Hematopoietic multipotent progenitor cell treated with erythropoietin and hydrocortisone succinate and interleukin-3 and kit ligand, for 4 days (in vitro differentiated cells): Measurements from ENCODE around the gene DNAH7.
A peak's percentile ranks its signal among the peaks of the same experiment; 100 is the strongest.

Source experiments
- DNase-seq: peaks from one replicate; pipeline ENCODE4 v3.0.0-alpha.2; 2015

The DNAH7 gene

DNA sequence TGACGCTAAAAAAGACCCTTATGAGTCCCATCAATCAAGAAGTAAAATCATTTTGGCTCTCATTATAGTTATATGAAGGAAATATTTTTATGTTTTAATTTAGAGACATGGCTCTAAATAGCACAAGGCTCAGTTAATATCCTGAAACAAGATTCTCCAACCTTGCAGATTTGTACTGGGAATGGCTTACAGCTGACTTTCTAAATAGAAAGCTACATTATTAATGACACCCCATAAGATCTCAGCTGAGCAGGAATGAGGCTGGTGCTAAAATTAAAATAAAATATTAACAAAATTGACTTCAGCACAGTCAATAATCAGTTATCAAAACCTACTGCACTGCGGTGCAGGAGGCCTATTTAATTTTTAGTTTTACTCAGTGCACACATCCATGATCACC, 274.8 kb downstream of the DNAH7 start:
- no peak for DNase-seq

DNA sequence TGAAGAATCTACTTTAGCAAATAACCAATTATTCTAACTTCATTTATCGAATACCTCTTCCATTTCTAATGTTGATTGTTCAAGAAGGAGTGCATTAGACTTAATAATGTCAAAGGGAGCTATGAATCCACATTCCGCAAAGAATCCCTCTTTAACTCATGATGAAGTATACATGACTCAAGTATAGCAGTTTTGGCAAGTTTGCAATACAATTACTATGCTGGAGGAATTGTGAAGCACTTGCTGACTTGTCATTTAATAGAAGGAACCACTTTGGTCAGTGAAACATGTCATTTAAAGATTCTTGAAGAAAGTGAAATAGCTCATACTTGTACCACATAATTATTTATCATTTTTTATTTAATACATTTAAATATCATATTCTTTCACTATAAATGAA, 286.5 kb downstream of the DNAH7 start:
- no peak for DNase-seq

DNA sequence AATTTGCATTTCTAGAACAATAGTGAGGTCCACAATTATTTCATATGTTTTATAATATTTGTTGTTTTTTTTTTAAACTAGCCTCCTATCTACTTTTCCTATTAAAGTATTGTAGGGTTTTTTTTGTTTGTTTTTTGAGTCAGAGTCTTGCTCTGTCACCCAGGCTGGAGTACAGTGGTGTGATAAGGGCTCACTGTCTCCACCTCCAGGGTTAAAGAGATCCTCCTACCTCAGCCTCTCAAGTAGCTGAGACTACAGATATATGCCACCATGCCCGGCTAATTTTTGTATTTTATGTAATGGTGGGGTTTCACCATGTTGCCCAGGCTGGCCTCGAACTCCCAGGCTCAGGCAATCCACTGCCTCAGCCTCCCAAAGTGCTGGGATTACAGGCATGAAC, 289.1 kb downstream of the DNAH7 start:
- DNase-seq: peak; percentile 34

DNA sequence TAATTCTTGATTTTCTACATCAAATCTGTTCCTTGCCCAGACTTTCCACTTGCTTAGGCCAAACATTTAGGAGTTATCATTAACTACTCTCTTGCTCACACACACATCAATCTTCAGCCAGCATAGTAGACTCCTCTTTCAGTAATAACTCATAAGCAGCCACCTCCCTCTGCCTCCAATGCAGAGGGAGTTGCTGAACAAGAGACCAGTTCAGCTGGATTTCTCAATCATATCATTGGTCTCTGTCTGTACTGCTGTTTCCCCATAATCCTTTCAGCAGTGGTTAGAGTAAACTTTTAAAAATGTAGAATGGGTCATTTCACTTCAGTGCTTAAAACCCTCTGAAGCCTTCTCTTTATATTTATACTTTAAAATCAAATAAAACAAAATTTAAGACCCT, 298.7 kb downstream of the DNAH7 start:
- DNase-seq: no peak

DNA sequence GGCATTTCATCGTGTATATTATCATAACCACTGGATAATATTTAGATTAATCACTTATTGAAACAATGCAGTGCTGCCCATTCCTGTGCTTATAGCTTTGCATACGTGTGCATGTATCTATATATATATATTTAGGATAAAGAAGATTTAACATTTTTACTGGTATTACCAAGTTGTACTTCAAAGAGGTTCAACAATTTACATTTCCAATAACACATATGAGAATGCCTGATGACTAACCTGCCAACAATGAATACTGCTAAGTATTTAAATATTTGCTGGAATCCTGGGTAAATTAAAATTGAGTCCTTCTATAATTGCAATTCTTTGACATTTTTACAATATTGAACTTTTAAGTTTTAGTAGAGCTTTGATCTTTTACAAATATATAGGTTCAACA, 300.2 kb downstream of the DNAH7 start:
- no peak for DNase-seq

DNA sequence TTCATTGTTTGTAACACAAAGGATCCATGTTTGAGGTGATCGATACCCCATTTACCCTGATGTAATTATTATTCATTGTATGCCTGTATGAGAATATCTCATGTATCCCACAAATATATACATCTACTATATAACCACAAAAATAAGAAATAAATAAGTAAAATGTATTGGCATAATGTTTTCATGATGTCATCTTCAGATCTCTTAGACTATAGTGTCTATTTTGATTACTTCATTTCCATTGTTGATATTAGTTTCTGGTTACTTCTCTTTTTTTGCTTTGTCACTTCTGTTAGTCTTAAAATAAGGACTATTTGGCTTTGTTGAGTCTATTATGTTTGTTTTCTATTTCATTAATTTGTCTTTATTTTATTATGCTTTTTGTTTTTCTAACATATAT, 301.9 kb downstream of the DNAH7 start:
- no peak for DNase-seq

DNA sequence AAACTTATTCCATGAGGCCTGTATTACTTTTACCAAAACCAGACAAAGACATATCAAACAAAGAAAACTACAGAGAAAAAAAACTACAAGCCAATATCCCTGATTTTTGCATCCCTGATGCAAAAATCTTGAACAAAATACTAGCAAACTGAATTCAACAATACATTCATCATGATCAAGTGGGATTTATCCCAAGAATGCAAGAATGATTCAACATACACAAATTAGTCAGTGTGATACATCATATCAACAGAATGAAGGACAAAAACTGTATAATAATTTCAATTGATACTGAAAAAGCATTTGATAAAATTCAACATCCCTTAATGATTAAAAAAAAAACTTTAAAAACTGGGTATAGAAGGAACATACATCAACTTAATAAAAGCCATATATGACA, 304.8 kb downstream of the DNAH7 start:
- no peak for DNase-seq

DNA sequence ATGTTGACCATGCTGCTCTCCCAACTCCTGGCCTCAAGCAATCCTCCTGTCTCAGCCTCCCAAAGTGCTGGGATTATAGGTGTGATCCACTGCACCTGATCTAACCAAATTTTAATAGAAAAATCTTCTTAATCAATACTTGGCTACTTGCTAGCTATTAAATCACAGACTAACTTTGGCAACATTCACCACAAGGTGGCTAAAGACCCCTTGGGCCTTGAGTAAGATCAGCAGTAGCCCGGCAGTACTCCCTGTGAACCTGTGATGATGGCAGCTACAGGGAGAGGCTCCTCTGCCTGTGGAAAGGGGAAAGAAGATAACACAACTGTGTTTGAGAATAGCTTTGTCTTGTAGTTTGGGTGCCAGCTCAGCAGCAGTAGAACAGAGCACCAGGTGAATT, 308.8 kb downstream of the DNAH7 start:
- DNase-seq: no peak

DNA sequence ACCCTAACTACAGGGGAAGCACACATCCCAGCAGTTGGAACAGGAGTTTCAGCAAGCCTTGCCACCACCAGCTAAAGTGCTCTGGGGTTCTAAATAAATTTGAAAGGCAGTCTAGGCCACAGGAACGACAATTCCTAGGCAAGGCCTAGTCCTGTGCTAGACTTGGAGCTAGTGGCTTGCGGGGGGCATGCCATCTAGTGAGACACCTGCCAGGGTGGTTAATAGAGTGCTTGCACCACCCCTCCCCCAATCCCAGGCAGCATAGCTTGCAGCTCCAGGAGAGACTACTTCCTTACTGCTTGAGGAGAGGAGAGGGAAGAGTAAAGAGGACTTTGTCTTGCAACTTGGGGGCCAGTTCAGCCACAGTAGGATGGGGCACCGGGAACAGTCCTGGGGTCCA, 309.8 kb downstream of the DNAH7 start:
- no peak for DNase-seq

DNA sequence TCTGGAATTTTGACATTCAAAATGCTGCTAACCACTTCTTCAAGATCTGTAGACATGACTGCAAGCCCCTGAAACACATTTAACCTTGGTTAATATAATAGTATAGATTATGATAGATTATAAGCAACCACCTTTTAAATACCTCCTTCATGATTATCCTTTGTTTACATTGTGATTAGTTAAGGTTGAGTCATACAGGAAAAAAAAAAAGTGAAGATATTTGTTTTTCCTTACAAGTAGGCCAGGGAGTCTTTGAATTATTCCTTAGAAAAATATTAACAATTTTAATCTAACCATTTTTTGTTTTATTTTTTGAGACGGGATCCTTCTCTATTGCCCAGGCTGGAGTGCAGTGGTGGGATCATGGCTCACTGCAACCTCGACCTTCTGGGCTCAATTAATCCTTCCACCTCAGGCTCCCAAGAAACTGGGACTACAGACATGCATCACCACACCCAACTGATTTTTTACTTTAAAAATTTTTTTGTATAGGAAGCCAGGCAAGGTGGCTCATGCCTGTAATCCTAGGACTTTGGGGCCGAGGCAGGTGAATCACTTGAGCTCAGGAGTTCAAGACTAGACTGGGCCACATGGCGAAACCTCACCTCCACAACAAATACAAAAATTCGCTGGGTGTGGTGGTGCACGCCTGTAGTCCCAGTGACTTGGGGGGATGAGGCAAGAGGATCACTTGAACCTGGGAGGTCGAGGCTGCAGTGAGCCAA, 312.3 kb downstream of the DNAH7 start:
- DNase-seq: no peak

DNA sequence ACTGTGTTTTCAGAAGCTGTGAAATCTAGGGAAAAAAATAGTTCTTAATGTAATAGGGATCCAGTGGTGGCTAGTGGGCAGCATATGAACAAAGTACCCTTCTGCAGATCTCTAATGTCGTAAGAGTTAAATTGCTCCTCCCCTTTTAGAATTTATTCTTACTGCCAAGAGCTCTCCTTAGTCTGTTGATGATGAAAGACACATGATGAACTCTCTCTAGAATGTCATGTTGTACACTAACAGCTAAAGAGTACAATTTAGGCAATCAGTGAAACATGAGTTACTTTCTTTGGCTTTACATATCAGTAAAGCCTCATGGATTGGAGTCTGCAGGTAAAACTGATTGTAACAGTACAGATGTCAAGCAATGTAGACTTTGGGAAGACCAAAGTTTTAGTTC, 327.4 kb downstream of the DNAH7 start:
- DNase-seq: no peak

DNA sequence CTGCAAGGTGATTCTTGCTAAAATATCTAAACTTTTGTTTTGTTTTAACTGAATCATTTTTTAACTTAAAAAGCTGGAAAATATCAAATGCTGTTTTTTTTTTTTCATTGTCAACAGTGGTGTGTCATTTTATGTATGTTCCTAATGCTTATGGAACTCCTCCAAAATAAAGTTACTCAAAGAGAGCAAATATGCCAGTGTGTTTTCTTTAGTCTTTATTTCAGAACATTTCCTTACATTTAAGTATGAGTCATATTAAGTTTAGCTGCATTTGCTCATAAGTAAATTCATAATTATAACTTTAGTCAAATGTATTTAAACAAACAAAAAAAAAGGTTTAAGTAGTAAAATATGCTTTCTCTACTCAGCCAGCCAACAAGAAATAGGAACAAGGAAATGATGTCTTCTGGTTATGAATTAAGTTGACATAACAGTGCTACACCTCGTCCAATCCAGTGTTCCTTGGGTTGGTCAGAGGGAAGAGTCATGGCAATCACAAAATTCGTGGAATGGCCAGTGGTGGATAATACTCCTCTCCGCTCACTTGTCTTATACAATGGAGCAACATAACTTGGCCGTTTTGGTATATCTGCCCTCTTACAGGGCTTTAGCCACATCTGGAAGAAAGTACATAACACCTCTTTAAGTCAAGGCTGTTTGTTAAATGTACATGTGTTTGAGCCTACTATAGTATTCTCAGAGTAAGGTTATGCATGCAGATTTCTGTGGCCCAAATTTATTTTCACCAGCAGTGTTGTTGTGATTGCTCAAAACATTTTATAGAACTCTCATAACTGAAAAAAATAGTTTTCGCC, 330.9 kb downstream of the DNAH7 start:
- no peak for DNase-seq

DNA sequence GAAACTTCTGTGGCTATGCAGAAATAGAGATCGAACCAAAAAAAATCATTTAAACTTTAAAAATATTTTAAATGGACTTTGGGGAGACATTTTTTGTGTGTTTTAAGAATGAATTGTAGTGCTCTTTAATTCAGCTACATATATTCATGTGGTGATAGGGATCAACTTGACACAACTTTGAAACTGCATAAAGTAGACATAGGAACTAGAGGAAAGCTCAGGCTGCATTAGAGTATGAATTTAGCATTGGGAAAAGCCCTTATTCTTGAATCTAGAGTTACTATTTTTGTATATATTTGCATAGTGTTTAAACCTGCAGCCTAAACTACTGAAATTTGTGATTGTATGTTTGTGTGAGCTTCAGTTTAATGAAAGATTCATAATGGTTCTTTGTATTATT, 333.3 kb downstream of the DNAH7 start:
- DNase-seq: no peak

DNA sequence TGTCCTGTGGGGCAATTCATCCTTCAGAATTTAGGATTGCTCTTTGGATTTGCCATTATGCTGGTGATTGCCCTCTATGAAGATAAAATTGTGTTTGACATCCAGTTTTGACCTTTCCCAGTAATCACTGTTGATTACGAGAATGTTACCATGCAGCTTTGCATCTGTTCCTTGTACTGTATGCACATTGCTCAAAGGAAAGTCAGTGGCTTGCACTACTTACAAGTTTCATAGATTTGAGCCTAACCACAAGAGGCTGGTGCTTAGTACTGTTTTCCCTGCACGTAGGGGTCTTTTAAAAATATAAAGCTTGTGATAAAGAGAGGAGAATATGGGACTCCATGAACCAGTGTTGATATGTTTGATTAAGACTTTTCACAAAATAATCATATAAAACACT, 333.7 kb downstream of the DNAH7 start:
- DNase-seq: no peak

DNA sequence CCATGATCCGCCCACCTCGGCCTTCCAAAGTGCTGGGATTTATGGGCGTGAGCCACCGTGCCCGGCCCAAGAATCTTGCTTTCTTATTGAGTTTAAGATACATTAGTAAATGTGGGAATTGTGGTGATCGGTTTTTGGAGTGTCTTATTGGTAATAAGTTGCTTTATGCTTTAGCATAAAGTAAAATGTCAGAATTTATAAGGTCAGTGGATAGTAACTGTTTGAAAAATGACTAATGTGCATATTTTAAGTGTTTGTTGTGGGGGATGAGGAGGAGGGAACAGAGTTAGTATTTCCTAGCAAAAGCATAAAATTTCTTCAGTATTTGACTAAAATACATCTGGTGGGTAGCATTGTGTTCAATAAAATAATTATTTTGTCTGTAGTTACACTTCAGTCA, 334.2 kb downstream of the DNAH7 start:
- no peak for DNase-seq

DNA sequence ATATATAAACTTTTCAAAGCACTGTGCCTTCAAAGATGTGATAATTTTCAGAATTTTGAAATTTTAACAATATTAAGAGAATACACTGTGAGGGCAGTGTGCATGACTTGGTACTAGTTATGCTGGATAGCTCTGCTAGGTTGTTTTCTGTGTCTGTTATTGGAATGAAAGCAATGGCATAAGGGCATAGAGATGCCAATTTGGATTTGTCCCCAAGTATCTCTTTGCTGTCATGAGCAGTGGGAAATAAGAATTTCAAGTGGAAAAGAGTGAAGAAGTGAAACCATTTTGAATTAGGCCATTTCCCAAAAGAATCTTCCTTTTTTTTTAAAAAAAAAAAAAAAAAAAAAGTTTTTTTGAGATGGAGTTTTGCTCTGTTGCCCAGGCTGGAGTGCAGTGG, 334.8 kb downstream of the DNAH7 start:
- no peak for DNase-seq

DNA sequence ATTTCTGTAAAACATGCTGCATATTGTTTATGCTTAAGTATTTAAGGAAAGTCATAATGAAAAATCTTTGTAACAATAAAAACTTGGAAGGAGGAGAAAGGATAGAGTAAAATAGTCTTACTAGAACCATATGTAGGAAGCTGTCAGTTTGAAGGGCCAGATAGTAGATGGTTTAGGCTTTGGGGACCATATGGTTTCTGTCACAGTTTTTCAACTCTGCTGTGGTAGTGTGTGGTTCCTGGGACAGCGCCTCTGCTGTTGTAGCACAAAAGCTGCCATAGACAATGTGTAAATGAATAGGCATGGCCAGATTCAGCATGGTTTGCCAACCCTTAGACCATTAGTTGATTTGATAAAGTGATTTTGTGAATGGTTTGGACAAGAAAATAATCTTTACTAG, 336.1 kb downstream of the DNAH7 start:
- no peak for DNase-seq

DNA sequence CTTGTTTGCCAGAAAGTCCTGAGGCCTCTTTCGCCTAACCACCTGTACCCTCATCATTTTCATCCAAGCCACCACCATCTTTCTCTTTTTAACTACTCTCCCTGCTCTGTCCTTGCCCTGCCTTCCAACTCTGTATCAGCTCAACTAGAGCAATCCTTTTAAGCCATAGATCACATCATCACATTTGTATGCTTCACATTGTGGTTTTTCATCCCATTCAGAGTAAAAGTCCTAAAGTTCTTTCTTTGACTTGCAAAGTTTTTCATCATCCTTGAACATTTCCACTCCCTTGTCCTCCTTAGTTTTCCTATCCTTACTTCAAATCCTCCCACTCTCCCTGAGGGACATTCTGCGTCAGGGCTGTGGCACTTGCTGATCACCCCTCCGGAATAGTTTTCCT, 337.7 kb downstream of the DNAH7 start:
- DNase-seq: no peak

DNA sequence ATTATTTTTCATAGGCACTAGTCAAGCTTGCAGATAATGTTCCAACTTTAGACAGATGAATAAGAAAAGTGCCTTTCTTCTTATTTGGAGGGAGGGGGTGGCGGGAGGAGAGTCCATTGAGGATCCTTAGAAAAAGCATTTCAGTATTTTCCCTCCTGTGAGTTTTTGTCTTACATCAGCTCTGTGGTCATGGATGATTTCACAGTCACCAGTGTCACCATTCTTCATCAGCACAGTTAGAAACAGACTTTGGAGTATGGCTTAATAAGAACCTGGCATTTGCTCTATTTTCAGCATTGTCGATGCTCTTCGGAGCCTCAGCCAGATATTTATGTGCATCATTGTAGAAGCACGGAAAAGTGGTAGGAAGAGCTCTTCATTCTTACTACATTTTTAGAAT, 341.5 kb downstream of the DNAH7 start:
- DNase-seq: no peak

DNA sequence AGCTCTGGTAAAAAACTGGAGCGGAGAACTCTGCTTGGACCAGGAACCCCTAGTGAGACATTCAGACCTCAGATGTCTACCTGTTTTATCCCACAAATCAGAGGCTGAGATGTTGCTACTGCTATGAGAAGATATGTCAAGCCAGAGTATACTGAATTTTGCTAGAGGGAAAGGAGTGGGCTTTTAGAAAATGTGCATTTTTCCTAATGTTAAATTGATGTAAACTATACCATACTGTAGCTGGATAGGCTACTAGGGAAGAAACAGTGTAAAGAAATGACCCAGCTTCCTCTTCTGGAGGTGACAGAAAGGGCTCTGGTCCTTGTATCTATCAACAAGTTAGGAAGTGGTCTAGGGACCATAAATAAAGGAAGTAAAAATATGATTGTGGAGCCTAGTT, 346.6 kb downstream of the DNAH7 start:
- DNase-seq: peak; percentile 28

DNA sequence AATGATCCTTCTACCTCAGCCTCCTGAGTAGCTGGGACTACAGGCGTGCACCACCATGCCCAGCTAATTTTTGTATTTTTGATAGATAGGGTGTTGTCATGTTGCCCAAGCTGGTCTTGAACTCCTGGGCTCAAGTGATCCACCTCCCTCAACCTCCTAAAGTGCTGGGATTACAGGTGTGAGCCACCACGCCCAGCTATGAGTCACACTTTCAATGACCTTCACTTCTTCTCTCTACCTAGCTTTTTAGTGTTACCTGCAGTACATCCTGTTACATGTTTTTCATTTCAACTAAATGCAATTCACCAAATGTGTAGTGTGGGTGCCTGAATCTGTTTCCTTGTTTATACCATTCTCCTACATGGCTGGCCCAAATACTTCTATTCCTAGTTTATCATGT, 347.6 kb downstream of the DNAH7 start:
- no peak for DNase-seq

DNA sequence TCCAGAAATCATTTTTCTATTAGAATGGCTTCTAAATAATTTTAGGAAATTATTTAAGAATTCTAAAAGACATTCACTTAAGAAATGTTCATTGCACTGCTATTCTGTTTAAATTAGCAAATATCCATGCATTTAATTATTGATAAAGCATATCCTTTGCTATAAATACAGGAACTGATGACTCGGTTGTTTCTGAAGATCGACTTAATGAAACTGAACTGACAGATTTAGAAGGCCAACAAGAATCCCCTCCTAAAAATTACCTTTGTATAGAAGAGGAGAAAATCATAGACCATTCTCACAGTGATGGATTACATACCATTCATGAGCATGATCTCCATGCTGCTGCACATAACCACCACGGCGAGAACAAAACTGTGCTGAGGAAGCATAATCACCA, 352.2 kb downstream of the DNAH7 start:
- DNase-seq: no peak

DNA sequence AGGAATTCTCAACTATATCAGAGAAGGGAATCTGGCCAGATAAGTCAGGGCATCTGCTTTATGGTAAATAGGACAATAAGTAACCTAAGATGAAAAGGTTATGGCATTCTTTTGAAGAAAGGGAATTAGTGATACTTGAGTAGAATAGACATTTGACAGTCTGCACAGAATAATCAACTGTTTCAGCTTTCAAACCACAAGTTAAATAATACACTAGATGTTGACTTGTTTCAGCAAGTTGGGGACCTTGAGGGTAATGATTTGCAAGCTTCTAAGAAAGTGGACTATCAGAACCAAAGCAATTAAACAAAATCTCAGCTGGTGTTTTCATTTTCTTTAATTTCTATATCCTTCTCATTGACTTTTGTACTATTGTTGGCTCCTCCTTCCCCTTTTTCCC, 357.2 kb downstream of the DNAH7 start:
- DNase-seq: no peak

DNA sequence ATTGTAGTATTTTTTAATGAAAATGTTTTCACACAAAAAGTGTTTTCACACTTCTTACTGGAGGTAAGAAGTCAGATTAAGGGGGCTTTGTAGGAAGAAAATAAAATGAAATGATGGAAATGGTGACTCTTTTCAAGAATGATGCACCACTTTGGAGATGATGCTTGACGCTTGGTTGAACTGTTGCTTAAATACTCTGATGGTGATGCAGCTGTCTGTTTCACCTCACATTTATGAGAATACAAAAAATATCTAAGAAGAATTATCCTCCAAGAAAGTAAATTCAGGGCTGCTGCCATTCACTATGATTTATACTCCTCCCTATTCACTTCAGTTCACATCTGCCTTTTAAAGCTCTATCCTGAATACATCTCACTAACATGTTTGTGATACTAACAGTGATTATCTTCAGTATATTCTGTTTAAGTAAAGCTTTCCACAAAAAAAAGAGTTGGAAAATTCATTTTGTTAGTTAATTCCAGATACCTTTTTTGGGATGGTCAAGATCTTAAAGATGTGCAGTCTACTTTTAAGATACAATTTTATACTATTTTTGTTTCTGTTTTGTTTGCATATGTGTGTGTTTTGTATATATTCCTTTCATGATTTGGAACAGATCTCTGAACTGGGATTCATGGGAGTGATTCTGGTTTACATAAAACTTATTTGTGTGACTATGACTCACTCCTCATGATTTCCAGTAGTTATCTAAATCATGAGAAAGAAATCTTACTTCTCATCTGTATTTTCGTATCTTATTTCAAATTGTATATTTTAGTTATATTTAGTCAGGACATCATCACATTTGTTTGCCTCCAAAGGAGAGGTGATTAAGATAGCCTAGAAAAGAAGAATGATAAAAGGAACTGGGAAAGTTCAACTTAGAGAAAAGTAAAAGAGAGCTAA, 358.5 kb downstream of the DNAH7 start:
- DNase-seq: no peak
